Osteoblast (primary cell): ENCODE data around the gene SLC23A2. TPM values are rescaled to one million over a fixed set of nuclear protein-coding genes. Genes with fewer than 3 reads are reported as not detected.

Experiments
- DNase-seq: peaks from one replicate; pipeline ENCODE4 v3.0.0; 2011; ENCODE audit warnings: low spot score, mixed read lengths; ENCODE audit not compliant: insufficient read length; ENCODE audit errors: missing footprints
- H2AFZ ChIP-seq: 2 replicates; pipeline ENCODE4 v1.6.0; 2011; ENCODE audit warnings: mild to moderate bottlenecking, low read length
- H3K27ac ChIP-seq: 2 replicates; pipeline ENCODE4 v1.5.1; 2011; ENCODE audit warnings: mild to moderate bottlenecking, low read depth, low read length, moderate library complexity
- H3K27me3 ChIP-seq: 2 replicates; pipeline ENCODE4 v1.6.0; 2012; ENCODE audit warnings: mild to moderate bottlenecking, control low read depth, inconsistent platforms, low read length, moderate library complexity; ENCODE audit not compliant: insufficient read depth
- H3K36me3 ChIP-seq: 2 replicates; pipeline ENCODE4 v1.5.1; 2011; ENCODE audit warnings: mild to moderate bottlenecking, low read length, control low read depth, moderate library complexity; ENCODE audit not compliant: insufficient read depth
- H3K4me1 ChIP-seq: 2 replicates; pipeline ENCODE4 v1.5.1; 2011; ENCODE audit warnings: mild to moderate bottlenecking, low read length, control low read depth, moderate library complexity; ENCODE audit not compliant: insufficient read depth
- H3K4me2 ChIP-seq: 2 replicates; pipeline ENCODE4 v1.6.0; 2011; ENCODE audit warnings: mild to moderate bottlenecking, low read length; ENCODE audit not compliant: insufficient read depth
- H3K4me3 ChIP-seq: fragments of 200-600 bp; sonication (generic); 3 replicates; pipeline ENCODE4 v1.5.1; 2012; ENCODE audit warnings: mild to moderate bottlenecking, low read length, inconsistent platforms; ENCODE audit not compliant: insufficient read depth
- H3K79me2 ChIP-seq: 2 replicates; pipeline ENCODE4 v1.6.0; 2012; ENCODE audit warnings: mild to moderate bottlenecking, low read length, control low read depth, inconsistent platforms; ENCODE audit not compliant: insufficient read depth
- H3K9me3 ChIP-seq: 2 replicates; pipeline ENCODE4 v1.5.1; 2011; ENCODE audit warnings: low read depth, low read length, control low read depth
- H4K20me1 ChIP-seq: 2 replicates; pipeline ENCODE4 v1.6.0; 2012; ENCODE audit warnings: mild to moderate bottlenecking, low read length, control low read depth; ENCODE audit not compliant: insufficient read depth
- total RNA-seq: library from RNA; depleted of rRNA; stranded (reverse); fragments of >200 nt; gene quantifications from 2 replicates; pipeline ENCODE4 v1.2.3, GENCODE V29; 2012
- TF ChIP-seq, protein P1 (sequence below): IDR thresholded peaks from 2 replicates; pipeline ENCODE4 v1.5.1; 2011; ENCODE audit warnings: mild to moderate bottlenecking, low read depth, low read length, moderate library complexity; ENCODE audit errors: extremely low read depth

Gene SLC23A2
- total RNA-seq, 1 donor = 20.6 TPM

DNA sequence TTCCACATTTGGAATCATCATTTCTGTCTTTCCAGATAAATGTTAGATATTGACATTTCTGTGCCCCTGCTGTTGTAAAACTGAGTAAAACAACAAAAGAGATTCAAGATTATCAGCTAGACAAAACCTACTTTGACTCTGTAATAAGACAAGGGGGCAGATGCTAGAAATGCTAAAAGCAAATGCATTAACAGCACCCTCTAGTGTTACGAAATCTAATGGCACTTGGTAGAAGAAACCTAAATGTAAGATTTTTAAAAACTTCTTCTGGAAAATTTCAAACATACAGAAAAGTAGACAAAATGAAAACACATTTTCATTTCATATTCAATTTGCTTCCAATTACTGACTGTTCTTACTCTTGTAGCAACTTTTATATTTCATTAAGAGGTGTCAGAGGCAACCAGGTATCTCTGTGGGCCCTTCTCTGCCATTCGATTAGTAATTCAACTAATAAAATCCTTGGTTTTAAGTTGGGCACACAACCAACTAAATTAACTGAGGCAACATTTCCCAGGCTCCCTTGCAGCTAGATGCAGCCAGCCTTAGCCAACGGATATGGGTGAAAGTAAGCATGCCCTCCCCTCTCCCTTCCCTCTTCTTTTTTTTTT, 45.0 kb downstream of the SLC23A2 start:
- no peak overlapping the region for H3K4me2 ChIP-seq
- DNase-seq = no peak
- TF ChIP-seq, protein P1, sequence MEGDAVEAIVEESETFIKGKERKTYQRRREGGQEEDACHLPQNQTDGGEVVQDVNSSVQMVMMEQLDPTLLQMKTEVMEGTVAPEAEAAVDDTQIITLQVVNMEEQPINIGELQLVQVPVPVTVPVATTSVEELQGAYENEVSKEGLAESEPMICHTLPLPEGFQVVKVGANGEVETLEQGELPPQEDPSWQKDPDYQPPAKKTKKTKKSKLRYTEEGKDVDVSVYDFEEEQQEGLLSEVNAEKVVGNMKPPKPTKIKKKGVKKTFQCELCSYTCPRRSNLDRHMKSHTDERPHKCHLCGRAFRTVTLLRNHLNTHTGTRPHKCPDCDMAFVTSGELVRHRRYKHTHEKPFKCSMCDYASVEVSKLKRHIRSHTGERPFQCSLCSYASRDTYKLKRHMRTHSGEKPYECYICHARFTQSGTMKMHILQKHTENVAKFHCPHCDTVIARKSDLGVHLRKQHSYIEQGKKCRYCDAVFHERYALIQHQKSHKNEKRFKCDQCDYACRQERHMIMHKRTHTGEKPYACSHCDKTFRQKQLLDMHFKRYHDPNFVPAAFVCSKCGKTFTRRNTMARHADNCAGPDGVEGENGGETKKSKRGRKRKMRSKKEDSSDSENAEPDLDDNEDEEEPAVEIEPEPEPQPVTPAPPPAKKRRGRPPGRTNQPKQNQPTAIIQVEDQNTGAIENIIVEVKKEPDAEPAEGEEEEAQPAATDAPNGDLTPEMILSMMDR = peak; percentile 80

GRCh38 chr20:4953881-4954280, 47.4 kb downstream of the SLC23A2 start:
- no peaks in the 10 kb centered on the region for H3K36me3 ChIP-seq
- no peak for DNase-seq
- peaks cover 10% of the 10 kb centered on the region for H4K20me1 ChIP-seq
- no peak overlapping the region for H2AFZ ChIP-seq
- peaks cover 19% of the 10 kb centered on the region for H3K4me1 ChIP-seq
- peaks cover 15% of the 10 kb centered on the region for H3K79me2 ChIP-seq
- H3K4me3 ChIP-seq = no peak overlapping the region
- H3K9me3 ChIP-seq = no peaks in the 10 kb centered on the region
- H3K27me3 ChIP-seq = no peaks in the 10 kb centered on the region
- no peak overlapping the region for H3K27ac ChIP-seq
- no peak overlapping the region for H3K4me2 ChIP-seq
- TF ChIP-seq, protein P1 = no peak

More for the DNA sequence above, 45.0 kb downstream of the SLC23A2 start:
- Histone ChIP-seq H3K36me3 (no peaks in the 10 kb centered on the region), H4K20me1 (no peaks in the 10 kb centered on the region), H3K4me1 (peaks cover 10% of the 10 kb centered on the region), H3K79me2 (no peaks in the 10 kb centered on the region), H3K27me3 (no peaks in the 10 kb centered on the region), H3K4me3 (no peak overlapping the region), H3K9me3 (no peaks in the 10 kb centered on the region), H3K27ac (no peak overlapping the region), H2AFZ (no peak overlapping the region)

DNA sequence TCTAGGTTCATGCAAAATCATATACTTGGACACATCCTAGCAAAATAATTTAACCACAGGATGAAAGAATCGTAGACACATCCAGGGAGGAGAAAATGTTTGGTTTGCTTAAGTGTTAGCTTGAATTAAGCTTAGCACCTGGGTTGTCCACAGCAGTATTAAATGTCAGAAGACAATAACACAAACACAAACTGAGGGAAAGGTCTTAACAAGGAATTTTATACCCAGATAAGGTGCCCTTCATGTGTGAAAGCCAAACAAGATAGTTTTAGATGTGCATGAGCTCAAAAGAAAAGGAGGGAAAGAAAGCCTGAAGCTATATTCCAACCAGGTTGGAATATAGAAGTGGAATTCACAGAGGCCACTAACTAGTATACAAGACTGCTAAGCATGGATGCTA, 49.1 kb downstream of the SLC23A2 start:
- H2AFZ ChIP-seq = no peak overlapping the region
- H3K4me2 ChIP-seq = no peak overlapping the region
- no peak overlapping the region for H3K27ac ChIP-seq
- no peaks in the 10 kb centered on the region for H3K27me3 ChIP-seq
- H3K36me3 ChIP-seq = no peaks in the 10 kb centered on the region
- peaks cover 15% of the 10 kb centered on the region for H3K79me2 ChIP-seq
- H3K4me3 ChIP-seq = no peak overlapping the region
- DNase-seq = no peak
- TF ChIP-seq, protein P1 = no peak
- peaks cover 10% of the 10 kb centered on the region for H4K20me1 ChIP-seq
- H3K9me3 ChIP-seq = no peaks in the 10 kb centered on the region
- H3K4me1 ChIP-seq = peaks cover 15% of the 10 kb centered on the region

GRCh38 chr20:4951299-4951698, 50.0 kb downstream of the SLC23A2 start:
- no peaks in the 10 kb centered on the region for H3K27me3 ChIP-seq
- no peaks in the 10 kb centered on the region for H3K36me3 ChIP-seq
- peak; percentile 49 for DNase-seq
- peaks cover 10% of the 10 kb centered on the region for H4K20me1 ChIP-seq
- H3K9me3 ChIP-seq = no peaks in the 10 kb centered on the region
- no peak overlapping the region for H3K4me3 ChIP-seq
- peaks cover 15% of the 10 kb centered on the region for H3K4me1 ChIP-seq
- peaks cover 15% of the 10 kb centered on the region for H3K79me2 ChIP-seq
- peak overlapping the region; percentile 76 for H2AFZ ChIP-seq
- TF ChIP-seq, protein P1 = no peak
- H3K4me2 ChIP-seq = peak overlapping the region; percentile 57
- peak overlapping the region; percentile 49 for H3K27ac ChIP-seq
